Activated T-cell treated with anti-CD3 and anti-CD28 coated beads, Interleukin-2, amount 50 U/mL, for 72 hours (primary cell): ENCODE measurements around the gene MAGED2. TPM values are rescaled to one million over a fixed set of nuclear protein-coding genes. Genes with fewer than 3 reads are reported as not detected.
"Not testable (repeated sequence)": the region's sequence is repeated elsewhere in the genome, so short reads cannot be mapped to it uniquely, and the experiment has no call there.

Source experiments
- ATAC-seq, 2 donors: fragments of 150-1000 bp; cut with Tn5 transposase; replicated peaks in 1 of 2; 2 replicates each; pipeline ENCODE4 v1.10.0; 2021; ENCODE audit warnings: moderate library complexity in 2 of 2, mild to moderate bottlenecking in 1 of 2
- DNase-seq, 2 donors: peaks; one replicate each; pipeline ENCODE4 v3.0.0; 2021 to 2022; ENCODE audit warnings: mixed read lengths in 1 of 2
- H3K27ac Mint-ChIP-seq: one replicate; pipeline ENCODE4 v1.8.0; 2022; ENCODE audit warnings: mild to moderate bottlenecking, moderate library complexity, mixed read lengths
- H3K27me3 Mint-ChIP-seq: one replicate; pipeline ENCODE4 v1.8.0; 2022; ENCODE audit warnings: low read depth, mixed read lengths
- H3K36me3 Mint-ChIP-seq, 2 donors: one replicate each; pipeline ENCODE4 v1.8.0; 2022; ENCODE audit warnings: mixed read lengths in 2 of 2, mild to moderate bottlenecking in 1 of 2; ENCODE audit not compliant: insufficient read depth in 2 of 2
- H3K4me1 Mint-ChIP-seq: one replicate; pipeline ENCODE4 v1.8.0; 2022; ENCODE audit warnings: low read depth, mixed read lengths
- H3K4me3 Mint-ChIP-seq, 2 donors: one replicate each; pipeline ENCODE4 v1.8.0; 2022; ENCODE audit warnings: mild to moderate bottlenecking in 2 of 2, mixed read lengths in 2 of 2, moderate library complexity in 2 of 2
- H3K9me3 Mint-ChIP-seq, 2 donors: one replicate each; pipeline ENCODE4 v1.8.0; 2022; ENCODE audit warnings: mixed read lengths in 2 of 2
- total RNA-seq, 2 donors: library from RNA; stranded (reverse); gene quantifications; one replicate each; pipeline ENCODE4 v1.2.3, GENCODE V29; 2022

The MAGED2 gene
- 10 to 100 TPM; 49.7 to 54.1 TPM for total RNA-seq

- DNase-seq (peak; percentile 36 to 39), ATAC-seq (peak; percentile 48 to 55)
- Mint-ChIP-seq H3K27ac (peak within 1 kb of the TSS; percentile 98), H3K27me3 (peaks cover 20% of the 10 kb centered on the region), H3K4me3 (peak within 1 kb of the TSS; percentile 84 to 93), H3K4me1 (peaks cover 6% of the 10 kb centered on the region), H3K9me3 (no peaks in the 10 kb centered on the region), H3K36me3 (peaks cover 3 to 10% of the 10 kb centered on the region in 2 donors)
Observed at GRCh38 chrX:54807524-54808108, at the start of gene MAGED2. TSS of gene MAGED2 (plus strand) at chrX:54807745. CDS start at chrX:54809332, 1,587 bp downstream.

- Mint-ChIP-seq H3K27me3 (peaks cover 26% of the 10 kb centered on the region), H3K4me1 (no peaks in the 10 kb centered on the region), H3K27ac (no peak overlapping the region), H3K4me3 (no peak overlapping the region), H3K36me3 (no peaks in the 10 kb centered on the region), H3K9me3 (no peaks in the 10 kb centered on the region)
- DNase-seq, result no peak
- no peak for ATAC-seq
Observed at GRCh38 chrX:54758114-54759055, 49.2 kb upstream of the MAGED2 start.

- H3K27ac Mint-ChIP-seq, H3K9me3 Mint-ChIP-seq, H3K4me3 Mint-ChIP-seq, H3K36me3 Mint-ChIP-seq, DNase-seq, H3K4me1 Mint-ChIP-seq, ATAC-seq: not testable (repeated sequence)
- H3K27me3 Mint-ChIP-seq, result peaks cover 45% of the 10 kb centered on the region
Observed at GRCh38 chrX:54774391-54775094, 33.0 kb upstream of the MAGED2 start.

GRCh38 chrX:54776061-54776460 lies 31.5 kb upstream of the MAGED2 start:
- DNase-seq, result no peak
- Mint-ChIP-seq H3K27me3 (peaks cover 37% of the 10 kb centered on the region), H3K4me1 (peaks cover 6% of the 10 kb centered on the region), H3K4me3 (no peak overlapping the region), H3K9me3 (no peaks in the 10 kb centered on the region), H3K36me3 (no peaks in the 10 kb centered on the region), H3K27ac (no peak overlapping the region)
- no peak for ATAC-seq

- no peak for DNase-seq
- Mint-ChIP-seq H3K4me3 (no peak overlapping the region), H3K27me3 (peaks cover 27% of the 10 kb centered on the region), H3K4me1 (peaks cover 6% of the 10 kb centered on the region), H3K36me3 (no peaks in the 10 kb centered on the region), H3K9me3 (no peaks in the 10 kb centered on the region), H3K27ac (no peak overlapping the region)
- peak; percentile 34 to 48 for ATAC-seq
Observed at GRCh38 chrX:54776987-54777672, 30.4 kb upstream of the MAGED2 start.

- no peak overlapping the region for H3K27ac Mint-ChIP-seq
- peaks cover 18% of the 10 kb centered on the region for H3K27me3 Mint-ChIP-seq
- no peaks in the 10 kb centered on the region for H3K4me1 Mint-ChIP-seq
- H3K36me3 Mint-ChIP-seq, result no peaks in the 10 kb centered on the region
- DNase-seq, result peak; percentile 14 to 24
- no peaks in the 10 kb centered on the region for H3K9me3 Mint-ChIP-seq
- H3K4me3 Mint-ChIP-seq, result no peak overlapping the region
- peak in 1 of 2 donors; percentile 48 for ATAC-seq
Observed at GRCh38 chrX:54785901-54786300, 21.6 kb upstream of the MAGED2 start.

DNA sequence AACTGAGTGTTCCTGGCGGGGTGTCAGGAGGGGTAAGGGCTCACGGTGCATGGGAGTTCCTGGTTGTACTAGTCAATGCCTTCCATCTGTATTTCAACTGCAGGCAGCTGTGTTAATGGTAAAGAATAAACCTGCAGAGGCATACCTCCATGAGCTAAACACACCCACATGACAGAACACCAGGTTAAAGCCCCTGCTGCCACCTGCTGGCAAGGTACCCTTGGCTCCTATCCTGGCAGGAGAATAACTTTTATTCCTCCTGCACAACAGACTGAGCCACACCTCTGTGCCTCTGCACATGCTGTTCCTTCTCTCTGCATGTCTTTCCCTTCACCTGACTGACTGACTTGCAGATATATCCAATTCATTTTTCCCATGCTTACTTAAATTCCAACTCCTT lies 20.6 kb upstream of the MAGED2 start:
- no peaks in the 10 kb centered on the region for H3K36me3 Mint-ChIP-seq
- peak; percentile 58 to 72 for ATAC-seq
- no peak overlapping the region for H3K4me3 Mint-ChIP-seq
- peaks cover 26% of the 10 kb centered on the region for H3K27me3 Mint-ChIP-seq
- H3K9me3 Mint-ChIP-seq, result no peaks in the 10 kb centered on the region
- H3K4me1 Mint-ChIP-seq, result no peaks in the 10 kb centered on the region
- no peak overlapping the region for H3K27ac Mint-ChIP-seq
- peak; percentile 24 to 35 for DNase-seq

GRCh38 chrX:54788446-54788845 lies 19.1 kb upstream of the MAGED2 start:
- Mint-ChIP-seq H3K36me3 (no peaks in the 10 kb centered on the region), H3K9me3 (no peaks in the 10 kb centered on the region), H3K27ac (no peak overlapping the region), H3K4me1 (no peaks in the 10 kb centered on the region), H3K27me3 (peaks cover 29% of the 10 kb centered on the region), H3K4me3 (no peak overlapping the region)
- ATAC-seq, result no peak
- no peak for DNase-seq

GRCh38 chrX:54789405-54789804 lies 18.1 kb upstream of the MAGED2 start:
- H3K27ac Mint-ChIP-seq, H3K4me3 Mint-ChIP-seq, H3K4me1 Mint-ChIP-seq, H3K9me3 Mint-ChIP-seq, H3K36me3 Mint-ChIP-seq, ATAC-seq, DNase-seq: not testable (repeated sequence)
- peaks cover 23% of the 10 kb centered on the region for H3K27me3 Mint-ChIP-seq

DNA sequence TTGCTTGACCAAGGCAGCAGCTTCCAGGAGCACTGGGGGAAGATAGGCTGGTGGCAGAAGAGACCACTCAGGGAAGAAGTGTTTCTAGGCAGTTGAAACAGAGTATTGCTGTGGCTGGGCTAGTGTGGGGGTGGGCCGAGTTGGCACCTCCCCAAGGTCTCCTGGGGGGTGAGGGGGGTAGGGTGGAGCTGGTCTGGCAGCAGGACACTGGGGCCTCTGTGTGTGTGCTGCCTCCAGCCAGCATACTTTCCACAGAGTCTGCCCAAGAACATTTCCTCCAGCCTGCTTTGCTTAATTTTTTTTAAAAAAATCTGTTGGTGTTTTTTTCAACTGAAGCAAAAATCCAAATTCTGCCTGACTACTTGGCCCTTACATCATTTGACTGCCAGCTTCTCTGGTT lies 13.5 kb upstream of the MAGED2 start:
- no peak overlapping the region for H3K4me3 Mint-ChIP-seq
- H3K4me1 Mint-ChIP-seq, result no peaks in the 10 kb centered on the region
- DNase-seq, result no peak
- no peak overlapping the region for H3K27ac Mint-ChIP-seq
- H3K36me3 Mint-ChIP-seq, result no peaks in the 10 kb centered on the region
- no peaks in the 10 kb centered on the region for H3K9me3 Mint-ChIP-seq
- H3K27me3 Mint-ChIP-seq, result peaks cover 18% of the 10 kb centered on the region
- ATAC-seq, result no peak

DNA sequence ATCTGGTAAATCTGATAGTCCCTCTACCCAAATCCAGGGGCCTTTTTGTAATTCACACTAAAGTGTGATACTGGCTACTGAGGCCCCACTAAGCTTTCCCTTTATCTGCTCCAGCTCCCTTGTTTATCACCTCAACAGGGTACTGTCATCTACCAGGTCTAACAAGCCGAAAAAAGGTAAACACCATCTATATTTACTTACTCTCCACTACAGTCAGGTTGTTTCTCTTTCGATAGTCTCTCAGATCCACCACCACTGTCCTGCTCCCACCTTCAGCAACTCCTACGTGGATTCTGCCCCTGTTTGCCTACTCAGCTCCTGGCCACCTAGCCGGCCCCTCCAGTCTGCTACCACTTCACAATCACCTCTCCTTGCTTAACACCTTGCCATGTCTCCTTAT lies 12.8 kb upstream of the MAGED2 start:
- H3K4me3 Mint-ChIP-seq, result no peak overlapping the region
- ATAC-seq, result no peak
- DNase-seq, result no peak
- H3K4me1 Mint-ChIP-seq, result no peaks in the 10 kb centered on the region
- H3K27me3 Mint-ChIP-seq, result peaks cover 18% of the 10 kb centered on the region
- no peaks in the 10 kb centered on the region for H3K36me3 Mint-ChIP-seq
- no peaks in the 10 kb centered on the region for H3K9me3 Mint-ChIP-seq
- no peak overlapping the region for H3K27ac Mint-ChIP-seq

- peaks cover 13% of the 10 kb centered on the region for H3K27me3 Mint-ChIP-seq
Observed at GRCh38 chrX:54798137-54798536, 9.4 kb upstream of the MAGED2 start, which contains the start of gene ITIH6. TSS of gene ITIH6 (minus strand) at chrX:54798255. CDS start at chrX:54798210, 45 bp downstream.

More at GRCh38 chrX:54798137-54798536, 9.4 kb upstream of the MAGED2 start, which contains the start of gene ITIH6:
- no peak for ATAC-seq
- DNase-seq, result no peak
- Mint-ChIP-seq H3K36me3 (no peaks in the 10 kb centered on the region), H3K27ac (no peak within 1 kb of the TSS), H3K9me3 (no peaks in the 10 kb centered on the region), H3K4me3 (no peak within 1 kb of the TSS), H3K4me1 (no peaks in the 10 kb centered on the region)
